ENCODE results near the gene FCAMR.

Gene FCAMR

DNA sequence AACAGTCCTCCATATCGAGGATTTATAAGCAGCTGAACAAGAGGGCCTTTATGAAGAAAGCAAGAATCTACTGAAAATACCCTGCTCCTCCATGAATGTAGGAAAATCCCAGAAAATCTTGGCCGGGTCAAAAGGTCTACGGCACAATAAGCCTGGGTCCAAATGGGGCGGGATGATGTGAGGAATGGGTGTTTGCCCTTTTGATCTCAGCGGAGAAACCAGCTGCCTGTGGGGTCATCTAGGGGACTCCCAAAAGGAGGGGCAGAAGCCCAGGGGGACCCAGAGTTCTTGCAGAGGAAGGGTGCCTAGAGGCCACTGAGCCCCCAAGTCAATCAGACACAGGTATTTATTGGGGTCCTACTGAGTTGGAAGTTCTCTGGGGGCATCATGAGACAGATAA lies 12.6 kb downstream of the FCAMR start:
- DNase-seq (ENCODE audit: low read depth, low spot score), result no peak

DNA sequence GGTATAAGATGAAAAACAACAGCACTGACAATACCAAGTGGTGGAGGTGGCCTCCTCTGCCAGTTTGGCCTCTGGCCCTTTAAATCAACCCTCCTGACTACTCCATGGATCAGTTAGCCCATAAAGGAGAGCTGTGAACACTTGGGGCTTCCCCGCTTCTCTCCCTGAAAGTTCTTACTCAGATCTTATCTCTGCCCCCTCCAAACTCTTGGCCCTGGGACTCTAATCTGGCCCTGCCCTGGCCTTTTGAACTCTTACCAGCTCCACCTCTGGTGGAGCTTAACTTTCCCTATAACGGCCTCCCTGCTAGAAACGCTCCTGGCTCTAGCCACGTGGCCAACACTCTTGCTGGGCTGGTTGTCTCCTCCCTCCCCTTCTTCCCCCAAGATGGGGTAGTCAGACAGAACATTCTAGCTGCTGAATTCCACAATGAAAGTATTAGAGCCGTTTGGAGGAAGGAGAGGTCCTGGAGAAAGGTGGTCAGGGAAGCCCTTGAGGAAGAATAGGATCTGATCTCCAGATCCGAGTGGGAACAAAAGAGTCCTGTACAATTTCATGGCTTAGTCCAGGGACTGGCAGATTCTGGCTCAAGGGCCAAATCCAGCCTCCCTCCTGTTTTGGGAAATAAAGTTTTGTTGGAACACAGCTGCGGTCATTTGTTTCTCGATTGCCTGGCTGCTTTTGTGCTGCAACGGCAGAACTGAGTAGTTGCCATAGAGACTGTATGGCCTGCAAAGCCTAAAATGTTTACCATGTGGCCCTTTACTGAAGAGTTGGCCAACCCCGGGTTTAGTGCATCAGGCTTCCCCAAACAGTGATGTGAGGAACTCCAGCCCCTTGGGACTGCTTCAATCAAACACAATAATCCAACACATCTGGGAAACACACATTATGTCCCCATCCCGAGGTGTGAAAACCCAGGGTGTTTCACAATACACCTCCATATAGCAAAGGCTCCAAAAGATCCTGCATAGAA lies 14.5 kb downstream of the FCAMR start:
- DNase-seq (ENCODE audit: low read depth, low spot score), result no peak

DNA sequence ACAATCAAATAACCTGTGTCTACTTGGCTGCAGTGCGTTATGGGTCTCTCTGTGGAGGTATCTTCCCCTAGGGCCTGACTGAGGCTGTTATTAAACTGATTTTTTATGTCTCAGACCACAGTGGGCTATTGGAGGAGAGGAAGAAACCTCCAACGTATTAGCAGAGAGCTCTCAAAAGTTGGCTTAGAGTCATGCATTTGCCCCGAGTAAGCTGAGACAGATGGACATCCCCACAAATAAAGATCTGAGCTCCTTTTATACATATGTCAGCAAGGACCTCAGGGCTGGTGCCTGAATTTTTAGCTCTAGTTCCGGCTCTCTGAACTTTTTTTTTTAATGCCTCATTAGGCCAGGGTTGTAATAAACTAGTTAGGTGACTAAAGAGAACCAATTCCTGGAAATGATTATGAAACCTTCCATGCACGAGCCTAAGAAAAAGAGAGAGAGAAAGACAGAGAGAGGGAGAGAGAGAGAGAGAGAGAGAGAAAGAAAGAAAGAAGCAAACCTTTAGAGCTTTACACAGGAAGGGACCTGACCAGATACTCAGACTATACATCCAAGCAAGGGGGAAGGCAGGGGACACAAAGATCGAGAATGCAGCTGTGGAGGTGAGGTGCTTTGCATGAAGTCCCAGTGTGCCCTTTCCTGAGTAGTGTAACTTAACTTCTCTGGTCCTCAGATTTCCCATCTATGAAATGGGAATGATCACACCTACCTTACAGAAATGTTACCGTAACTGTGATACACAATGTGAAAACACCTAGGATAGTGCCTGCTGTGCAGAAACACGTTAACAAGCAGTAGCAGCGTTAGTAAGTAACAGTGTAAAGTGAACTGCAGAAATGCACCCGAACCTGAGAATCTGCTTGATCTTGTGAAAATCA lies 15.6 kb downstream of the FCAMR start:
- DNase-seq (ENCODE audit: low read depth, low spot score), result no peak

DNA sequence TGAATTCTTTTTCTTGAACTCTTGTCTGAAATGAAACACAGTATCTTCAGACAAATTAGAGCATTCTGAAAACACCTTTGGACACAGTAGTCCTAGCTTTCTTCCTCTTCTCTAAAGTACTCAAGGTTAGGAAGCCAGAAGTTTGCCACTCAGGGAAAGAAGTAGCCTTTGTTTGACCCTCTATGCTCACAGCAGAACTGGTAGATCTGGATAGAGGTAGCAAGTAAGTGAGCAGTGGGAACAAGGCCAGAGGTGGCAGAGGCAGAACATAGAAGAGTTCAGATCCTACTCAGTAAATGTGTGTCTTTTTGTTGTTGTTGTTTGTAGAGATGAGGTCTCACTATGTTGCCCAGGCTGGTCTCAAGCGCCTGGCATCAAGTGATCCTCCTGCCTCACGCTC lies 16.6 kb downstream of the FCAMR start:
- DNase-seq (ENCODE audit: low read depth, low spot score), result no peak

DNA sequence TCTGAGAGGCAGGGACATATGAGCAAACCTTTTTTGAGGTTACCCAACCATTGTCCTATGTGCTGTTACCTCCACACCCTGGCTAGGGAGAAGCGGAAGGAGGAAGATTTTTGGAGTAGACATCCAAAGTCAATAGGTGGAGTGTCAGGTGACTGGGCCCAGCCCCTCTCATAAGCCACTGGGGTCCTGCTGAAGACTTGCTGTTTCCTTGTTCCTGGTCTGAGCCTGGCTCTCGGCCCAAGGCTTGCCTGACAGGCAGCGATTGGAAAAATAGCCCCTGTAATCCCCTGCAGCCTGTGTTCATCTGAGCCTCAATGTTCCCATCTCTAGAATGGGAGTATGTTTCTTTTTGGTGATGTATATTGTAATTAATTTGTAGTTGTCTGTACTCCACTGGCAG lies 17.1 kb downstream of the FCAMR start:
- no peak for DNase-seq (ENCODE audit: low read depth, low spot score)

DNA sequence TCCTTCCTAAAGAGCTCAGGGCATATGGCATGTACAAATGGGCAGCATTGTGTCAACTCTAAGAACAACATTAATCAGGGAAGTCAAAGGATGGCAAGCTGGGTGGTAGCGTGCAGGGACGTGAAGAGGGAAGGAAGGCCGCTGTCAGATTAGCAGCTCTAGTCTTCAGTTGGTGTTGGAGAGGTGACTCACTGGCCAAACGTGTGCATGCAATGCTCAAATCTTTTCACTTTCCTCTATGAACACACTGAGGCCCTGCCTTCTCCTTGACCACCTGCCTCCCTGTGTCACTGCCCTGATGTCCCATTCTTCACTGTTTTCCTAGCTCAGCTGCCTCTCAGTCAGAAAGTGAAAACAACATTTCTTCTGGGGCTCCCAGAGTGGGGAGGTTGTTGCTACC lies 18.1 kb downstream of the FCAMR start:
- DNase-seq (ENCODE audit: low read depth, low spot score), result no peak

DNA sequence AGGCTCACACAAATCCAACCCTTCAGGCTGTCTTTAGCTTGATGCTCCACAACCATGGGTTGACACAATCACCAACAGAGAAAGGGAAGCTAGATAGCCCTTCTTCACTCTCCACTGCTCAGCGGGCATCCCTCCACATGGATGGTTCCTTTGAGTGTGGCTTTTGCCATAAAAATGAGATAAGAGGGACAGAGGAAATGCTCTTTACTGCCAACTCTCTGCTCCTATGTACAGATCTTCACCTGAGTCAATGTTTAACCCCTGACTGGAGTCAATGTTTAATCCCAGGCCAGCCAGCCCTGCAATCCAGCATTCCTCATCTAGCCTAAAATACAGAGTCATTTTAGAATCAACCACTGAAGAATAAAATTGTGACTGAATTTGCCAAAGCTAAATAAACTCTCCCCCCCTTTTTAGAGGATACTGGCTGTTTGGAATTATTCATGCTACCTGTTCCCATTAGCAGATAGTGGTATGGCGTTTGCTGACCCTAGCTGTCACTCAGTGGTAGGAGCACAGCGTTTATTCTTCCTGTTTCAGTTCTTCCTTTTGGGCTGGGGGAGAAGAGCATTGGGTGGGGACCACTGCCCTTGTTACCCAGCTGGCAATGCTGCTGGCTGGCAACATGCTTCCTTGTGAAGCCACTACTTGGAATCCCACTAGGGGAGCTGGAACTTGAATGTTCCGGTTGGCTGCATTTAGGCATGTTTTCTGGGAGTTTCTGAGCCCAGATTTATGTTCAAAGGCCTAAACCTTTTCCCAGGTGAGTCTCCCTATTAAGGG lies 18.8 kb downstream of the FCAMR start:
- DNase-seq (ENCODE audit: low read depth, low spot score), result no peak

DNA sequence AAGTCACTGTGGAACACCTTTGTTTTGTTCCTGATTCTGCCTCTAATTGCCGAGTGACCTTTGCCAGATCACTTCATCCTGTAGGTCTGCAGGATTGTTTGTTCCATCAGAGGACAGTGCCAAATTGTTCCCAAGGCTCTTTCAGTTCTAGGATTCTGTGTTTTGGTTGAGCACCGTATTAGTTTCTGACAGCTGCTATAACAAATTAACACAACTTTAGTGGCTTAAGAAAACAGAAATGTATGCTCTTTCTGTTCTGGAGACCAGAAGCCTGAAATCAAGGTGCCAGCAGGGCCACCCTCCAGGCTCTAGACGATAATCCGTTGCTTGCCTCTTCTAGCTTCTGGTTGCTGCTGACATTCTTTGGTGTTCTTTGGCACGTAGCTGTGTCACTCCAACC lies 20.6 kb downstream of the FCAMR start:
- DNase-seq (ENCODE audit: low read depth, low spot score), result no peak

DNA sequence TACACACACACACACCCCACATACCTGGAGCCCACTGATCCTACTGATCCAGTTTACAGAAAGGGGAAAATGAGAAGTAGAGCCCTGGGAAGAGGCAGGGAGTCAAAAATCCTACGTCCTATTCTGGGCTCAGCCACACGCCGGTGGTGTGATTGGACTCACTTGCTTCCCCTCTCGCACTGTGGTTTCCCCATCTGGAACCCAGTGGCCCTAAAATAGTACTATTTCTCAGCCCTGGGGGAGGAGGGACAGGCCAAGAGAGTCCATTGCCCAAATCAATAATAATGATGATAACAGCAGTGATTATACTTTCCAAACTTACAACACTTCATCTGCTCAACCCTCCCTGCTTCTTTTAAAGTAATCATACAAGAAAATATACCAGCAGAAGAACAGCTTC lies 21.1 kb downstream of the FCAMR start:
- DNase-seq (ENCODE audit: low read depth, low spot score), result no peak

DNA sequence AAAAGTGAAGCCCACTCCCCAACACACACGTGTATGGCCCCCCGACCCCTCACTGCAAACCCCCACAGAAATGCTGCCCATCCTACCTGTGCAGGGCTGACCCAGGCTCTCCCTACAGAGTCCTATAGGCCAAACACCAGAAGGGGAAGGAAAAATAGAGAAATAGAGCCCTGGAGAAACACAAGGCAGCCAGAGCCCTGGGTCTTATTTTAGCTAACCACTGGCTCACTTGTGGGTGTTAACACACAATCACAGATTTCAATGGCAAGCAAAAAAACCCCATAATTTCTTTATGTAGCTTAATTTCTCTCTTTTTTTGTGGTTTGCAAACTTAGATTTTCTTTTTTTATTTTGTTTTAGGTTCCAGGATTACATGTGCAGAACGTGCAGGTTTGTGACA lies 23.0 kb downstream of the FCAMR start:
- no peak for DNase-seq (ENCODE audit: low read depth, low spot score)

DNA sequence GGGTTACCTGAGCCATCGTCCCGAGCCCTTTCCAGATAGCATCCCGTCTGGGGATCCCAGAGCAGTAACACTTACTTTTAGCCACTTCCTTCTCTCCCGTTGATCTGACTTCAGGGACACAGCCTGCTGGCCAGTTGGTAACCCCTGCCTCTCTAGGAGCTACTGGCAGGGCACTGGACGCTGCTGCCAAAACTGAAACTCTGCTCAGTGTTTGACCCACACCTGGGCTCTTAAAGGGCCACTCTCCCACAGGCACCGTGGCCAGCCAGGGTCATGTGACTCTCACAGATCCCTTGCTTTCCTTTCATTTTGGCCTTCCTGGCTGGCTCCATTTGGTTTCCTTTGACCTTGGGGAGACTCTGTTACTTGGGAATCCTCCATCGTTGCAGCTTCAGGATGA lies 24.0 kb downstream of the FCAMR start, which contains the start of gene PIGR:
Gene PIGR (minus strand): TSS at position 206 of the 400 bp plus-strand sequence. CDS start 5,935 bp downstream, outside the sequence.
- no peak for DNase-seq (ENCODE audit: low read depth, low spot score)

DNA sequence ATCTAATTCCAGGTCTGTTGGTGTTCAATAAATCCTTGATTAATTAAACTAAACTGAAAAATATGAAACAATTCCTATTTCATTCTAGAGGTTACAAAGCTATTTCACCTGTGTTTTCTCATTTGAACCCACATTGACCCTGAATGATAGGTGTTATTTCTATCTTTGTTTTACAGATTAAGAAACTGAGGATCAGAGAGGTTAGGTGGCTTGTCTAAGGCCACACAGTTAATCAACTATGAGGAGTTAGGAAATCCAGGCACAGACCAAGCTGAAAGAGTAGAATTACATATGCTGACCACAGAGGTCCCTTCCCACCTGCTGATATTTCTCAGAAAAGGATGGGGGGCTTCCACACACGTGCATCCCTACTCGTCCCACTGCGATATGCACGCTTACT lies 24.5 kb downstream of the FCAMR start:
- DNase-seq (ENCODE audit: low read depth, low spot score), result no peak

DNA sequence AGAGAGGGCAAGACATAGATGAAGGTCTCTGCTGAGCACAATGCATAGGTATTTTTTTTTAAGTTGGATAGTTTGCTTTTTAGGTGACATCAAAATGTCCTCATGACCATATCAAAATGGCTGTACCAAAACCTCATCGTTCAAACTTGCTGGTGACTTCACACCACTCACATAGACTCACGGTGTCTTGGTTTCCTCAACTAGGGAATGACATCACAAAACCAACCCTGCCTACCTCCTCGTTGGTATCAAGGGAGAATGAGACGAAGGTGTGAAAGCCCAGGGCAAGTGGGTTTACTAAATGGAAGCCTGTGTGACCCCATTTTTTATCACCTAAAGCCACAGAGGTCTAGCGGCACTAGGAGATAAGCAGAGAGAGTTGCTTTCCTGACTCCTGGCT lies 25.6 kb downstream of the FCAMR start:
- DNase-seq (ENCODE audit: low read depth, low spot score), result no peak

DNA sequence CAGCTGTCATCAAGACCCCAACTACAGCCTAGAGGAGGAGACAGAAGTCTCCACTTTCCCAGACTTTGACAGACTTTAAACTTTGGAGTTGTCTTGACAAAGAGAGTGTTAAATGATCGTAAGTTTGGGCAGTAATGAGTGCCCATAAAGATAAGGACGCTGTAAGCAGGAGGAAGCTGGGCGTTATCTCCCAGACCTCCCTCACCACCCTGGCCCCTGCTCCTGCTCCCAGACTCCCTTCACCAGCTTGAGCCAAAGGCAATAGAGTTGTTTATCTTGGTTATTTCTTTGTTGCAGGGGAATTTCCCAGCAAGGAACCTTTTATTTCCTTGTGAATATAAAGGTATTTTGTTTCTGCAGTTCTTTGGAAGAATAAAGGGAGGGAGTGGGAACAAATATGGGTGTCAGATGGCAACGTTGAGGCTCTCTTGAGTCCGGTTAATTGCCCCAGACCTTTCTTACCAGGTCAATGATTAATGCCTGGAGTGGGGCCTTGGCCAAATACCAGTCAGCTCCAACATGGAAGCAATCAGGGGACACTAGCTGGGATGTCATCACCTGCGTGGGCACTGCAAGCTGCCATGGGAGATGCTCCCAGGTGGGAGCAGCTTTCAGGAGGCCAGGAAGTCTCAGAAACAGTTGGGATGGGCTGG lies 28.4 kb downstream of the FCAMR start:
- DNase-seq (ENCODE audit: low read depth, low spot score), result no peak

DNA sequence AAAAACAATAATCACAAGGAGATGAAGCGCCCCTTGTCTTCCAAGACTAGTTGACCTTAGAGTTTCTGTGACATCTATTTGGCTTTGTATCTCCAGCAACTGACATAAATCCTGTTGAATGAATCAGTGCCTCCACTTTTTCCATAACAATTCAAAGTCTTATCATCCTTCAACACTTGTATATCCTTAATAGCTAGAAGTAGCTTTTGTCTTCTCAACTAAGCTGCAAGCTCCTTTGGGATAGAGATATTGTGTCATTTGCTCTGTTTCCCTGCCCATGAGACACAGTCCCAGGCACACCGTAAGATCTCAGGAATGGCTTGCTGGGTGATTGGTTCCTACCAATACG lies 29.7 kb downstream of the FCAMR start:
- no peak for DNase-seq (ENCODE audit: low read depth, low spot score)

DNA sequence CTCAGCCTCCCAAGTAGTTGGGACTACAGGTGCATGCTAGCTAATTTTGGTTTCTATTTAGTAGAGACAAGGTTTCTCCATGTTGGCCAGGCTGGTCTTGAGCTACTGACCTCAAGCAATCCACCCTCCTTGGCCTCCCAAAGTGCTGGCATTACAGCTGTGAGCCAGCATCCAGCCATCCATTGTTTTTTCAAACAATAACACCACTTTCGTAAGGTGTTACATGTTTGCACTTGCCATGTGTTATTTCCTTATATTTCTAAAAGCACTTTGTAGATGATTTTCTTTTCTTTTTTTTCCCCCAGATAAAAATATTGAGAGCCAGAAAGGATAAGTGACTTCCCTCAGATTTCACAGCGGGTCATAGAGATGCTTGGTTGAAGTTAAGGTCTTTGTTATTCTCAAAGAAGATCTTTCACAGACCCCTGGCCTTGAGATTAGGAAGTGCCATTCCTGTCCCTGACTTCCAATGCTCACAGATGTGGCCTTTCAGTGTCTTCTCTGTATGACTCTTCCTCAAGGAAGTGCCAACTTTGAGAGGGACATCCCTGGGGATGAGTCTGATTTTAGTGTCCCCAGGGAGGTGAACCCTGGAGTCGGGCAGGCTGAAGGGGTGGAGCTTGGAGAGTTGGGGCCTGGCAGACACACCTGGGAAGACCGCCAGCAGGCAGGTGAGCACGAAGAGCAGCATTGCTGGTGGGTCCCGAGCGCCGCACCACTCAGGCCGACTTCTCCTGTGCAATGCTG lies 30.2 kb downstream of the FCAMR start:
- no peak for DNase-seq (ENCODE audit: low read depth, low spot score)

DNA sequence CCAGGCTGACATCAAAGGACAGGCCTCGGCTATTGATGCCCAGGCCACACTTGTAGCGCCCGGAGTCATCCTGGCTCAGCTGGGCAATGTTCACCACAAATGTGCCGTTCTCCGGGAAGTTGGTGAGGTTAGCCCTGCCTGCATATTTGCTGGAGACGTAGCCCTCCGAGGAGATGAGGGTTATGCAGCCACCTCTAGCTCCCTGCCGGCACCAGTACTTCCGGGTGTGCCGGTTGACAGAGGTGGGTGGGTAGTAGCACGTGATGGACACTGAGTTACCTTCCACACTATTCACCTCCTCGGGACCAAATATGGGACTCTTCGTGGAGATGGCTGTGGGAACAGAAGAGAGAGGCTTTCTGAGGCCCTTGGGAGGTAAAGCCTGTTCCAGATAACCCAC lies 31.1 kb downstream of the FCAMR start:
- DNase-seq (ENCODE audit: low read depth, low spot score), result no peak

DNA sequence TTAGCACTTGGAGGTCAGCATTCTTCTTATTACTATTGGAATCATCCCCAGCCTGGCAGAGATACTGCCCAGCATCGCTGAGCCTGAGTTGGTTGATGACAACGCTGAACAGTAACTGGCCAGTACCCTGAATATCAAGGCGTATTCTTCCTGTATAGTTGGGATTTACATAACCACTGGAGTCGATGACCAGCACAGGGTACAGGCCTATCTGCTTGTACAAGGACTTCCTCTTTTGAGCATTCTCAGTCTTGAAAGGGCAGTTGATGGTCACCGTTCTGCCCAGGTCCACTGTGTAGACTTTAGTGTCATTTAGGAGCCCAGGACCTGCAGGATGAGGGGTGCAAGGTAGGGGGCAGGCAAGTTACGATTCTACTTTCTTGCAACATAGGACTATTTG lies 32.8 kb downstream of the FCAMR start:
- no peak for DNase-seq (ENCODE audit: low read depth, low spot score)

DNA sequence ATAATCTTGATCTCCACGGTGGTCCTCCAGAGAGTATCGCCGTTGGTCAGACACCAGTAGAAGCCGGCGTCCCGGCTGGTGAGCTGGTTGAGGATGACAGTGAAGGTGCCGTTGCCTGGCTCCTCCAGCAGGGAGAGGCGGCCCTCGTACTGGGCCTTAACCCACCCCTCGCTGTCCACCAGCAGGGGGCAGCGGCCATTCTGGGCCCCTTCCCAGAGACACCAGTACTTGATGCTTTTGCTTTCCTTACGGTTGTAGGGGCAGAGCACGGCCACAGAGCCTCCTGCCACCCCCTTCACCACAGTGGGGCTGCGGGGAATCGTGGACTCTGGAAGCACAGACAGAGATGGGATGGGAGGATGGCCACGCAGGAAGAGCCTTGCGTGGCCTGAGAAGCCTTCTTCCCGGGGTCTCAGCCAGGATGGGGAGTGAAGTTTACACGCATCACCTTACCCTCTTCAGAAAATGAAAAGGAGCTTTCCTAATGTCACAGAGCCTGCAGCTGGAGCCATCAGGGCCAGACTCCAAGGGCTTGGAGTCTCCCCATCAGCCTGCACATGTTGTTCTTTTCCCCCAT lies 34.7 kb downstream of the FCAMR start:
- no peak for DNase-seq (ENCODE audit: low read depth, low spot score)

DNA sequence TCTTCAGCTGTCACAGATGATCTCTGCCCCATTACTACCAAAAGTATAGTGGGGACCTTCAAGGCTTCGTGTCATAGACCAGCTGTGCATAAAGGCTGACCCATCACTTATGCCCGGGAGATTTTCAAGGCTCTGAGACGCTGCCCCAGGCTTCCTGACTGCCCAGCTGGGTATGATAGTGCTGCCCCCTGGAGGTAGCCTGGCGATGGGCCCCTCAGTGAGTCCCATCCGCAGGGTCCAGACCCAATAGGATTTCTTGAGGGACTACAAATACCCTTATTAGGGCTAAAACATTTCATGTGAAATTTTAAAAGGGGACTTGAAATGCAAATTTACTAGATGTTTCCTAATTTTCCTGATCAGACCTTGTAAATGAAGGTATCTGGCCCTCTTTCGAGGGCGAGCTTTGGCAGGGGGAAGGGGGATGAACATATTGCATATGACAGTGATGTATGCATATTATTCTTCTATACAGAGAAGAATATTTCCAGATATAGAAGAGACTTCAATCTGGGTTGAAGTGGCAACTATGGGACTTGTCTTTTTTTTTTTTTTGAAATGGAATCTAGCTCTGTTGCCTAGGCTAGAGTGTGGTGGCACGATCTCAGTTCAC lies 36.8 kb downstream of the FCAMR start:
- DNase-seq (ENCODE audit: low read depth, low spot score), result no peak

Measured in smooth muscle cell of the brain vasculature (primary cell).